ENCODE data around the gene TCL1B.
"Not testable (repeated sequence)": the region's sequence is repeated elsewhere in the genome, so short reads cannot be mapped to it uniquely, and the experiment has no call there.

TCL1B gene

DNA sequence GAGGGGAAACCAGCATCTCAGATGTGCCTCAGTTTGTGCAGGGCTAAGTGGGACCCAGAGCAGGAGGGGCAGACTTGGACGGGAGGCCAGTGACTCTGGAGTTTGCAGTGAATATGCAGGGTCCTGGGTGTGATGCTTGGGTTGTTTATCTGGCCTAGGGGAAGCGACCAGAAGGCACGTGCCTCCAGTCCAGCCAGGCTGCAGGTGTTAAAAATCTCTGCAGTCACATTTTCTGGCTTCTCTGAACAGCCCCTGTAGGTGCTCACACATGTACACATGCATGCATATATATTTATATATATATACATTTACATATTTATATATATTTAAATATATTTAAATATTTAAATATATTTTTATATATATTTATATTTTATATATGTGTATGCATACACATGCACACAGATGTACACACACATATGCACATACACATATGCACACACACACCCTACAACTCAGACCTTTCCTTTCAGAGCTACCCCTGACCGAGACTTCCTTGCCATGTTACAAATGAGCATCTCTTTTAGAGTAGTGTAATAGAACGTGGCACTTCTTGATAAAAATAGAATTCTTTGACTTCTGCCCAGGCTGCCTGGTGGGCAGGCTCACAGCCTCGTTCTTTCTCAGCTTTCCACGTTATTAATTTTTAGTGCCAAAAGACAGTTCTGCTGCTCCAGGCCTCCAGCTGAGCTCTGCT is 26.8 kb upstream of the TCL1B start:
- H3K4me3 ChIP-seq (ENCODE audit: low read length), result no peak overlapping the region
- H3K27ac ChIP-seq (ENCODE audit: low read length), result no peak overlapping the region
- H3K27me3 ChIP-seq (ENCODE audit: control insufficient read depth, insufficient read depth, low read length), result no peaks in the 10 kb centered on the region
- no peak overlapping the region for H3K9ac ChIP-seq (ENCODE audit: low read length)
- H3K36me3 ChIP-seq (ENCODE audit: control insufficient read depth, low read depth, low read length), result no peaks in the 10 kb centered on the region
- H3K4me1 ChIP-seq (ENCODE audit: control insufficient read depth, low read depth, low read length), result peaks cover 18% of the 10 kb centered on the region
- no peaks in the 10 kb centered on the region for H3K9me3 ChIP-seq (ENCODE audit: control insufficient read depth, low read depth, low read length)

DNA sequence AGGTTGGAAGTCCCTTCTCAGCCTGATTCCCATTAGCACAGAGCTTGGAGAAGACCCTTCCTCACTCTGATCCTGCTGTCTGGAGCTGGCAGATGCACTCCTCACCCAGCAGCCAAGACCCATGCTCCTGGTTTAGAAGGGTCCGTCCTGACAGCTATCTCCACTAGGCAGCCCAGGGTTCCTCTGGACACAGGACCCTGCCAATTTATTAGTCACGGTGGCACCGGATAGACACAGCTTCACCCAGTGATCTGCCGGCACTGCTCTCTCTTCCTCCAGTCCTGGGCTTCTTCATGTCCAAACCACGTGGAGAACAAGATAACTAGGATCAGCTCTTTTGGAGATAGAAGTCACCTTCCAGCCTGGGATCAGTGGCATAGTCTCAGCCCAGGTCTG is 26.2 kb upstream of the TCL1B start:
- no peaks in the 10 kb centered on the region for H3K27me3 ChIP-seq (ENCODE audit: control insufficient read depth, insufficient read depth, low read length)
- H3K9me3 ChIP-seq (ENCODE audit: control insufficient read depth, low read depth, low read length), result no peaks in the 10 kb centered on the region
- no peaks in the 10 kb centered on the region for H3K36me3 ChIP-seq (ENCODE audit: control insufficient read depth, low read depth, low read length)
- no peak overlapping the region for H3K27ac ChIP-seq (ENCODE audit: low read length)
- H3K9ac ChIP-seq (ENCODE audit: low read length), result no peak overlapping the region
- H3K4me1 ChIP-seq (ENCODE audit: control insufficient read depth, low read depth, low read length), result peaks cover 18% of the 10 kb centered on the region
- H3K4me3 ChIP-seq (ENCODE audit: low read length), result no peak overlapping the region

DNA sequence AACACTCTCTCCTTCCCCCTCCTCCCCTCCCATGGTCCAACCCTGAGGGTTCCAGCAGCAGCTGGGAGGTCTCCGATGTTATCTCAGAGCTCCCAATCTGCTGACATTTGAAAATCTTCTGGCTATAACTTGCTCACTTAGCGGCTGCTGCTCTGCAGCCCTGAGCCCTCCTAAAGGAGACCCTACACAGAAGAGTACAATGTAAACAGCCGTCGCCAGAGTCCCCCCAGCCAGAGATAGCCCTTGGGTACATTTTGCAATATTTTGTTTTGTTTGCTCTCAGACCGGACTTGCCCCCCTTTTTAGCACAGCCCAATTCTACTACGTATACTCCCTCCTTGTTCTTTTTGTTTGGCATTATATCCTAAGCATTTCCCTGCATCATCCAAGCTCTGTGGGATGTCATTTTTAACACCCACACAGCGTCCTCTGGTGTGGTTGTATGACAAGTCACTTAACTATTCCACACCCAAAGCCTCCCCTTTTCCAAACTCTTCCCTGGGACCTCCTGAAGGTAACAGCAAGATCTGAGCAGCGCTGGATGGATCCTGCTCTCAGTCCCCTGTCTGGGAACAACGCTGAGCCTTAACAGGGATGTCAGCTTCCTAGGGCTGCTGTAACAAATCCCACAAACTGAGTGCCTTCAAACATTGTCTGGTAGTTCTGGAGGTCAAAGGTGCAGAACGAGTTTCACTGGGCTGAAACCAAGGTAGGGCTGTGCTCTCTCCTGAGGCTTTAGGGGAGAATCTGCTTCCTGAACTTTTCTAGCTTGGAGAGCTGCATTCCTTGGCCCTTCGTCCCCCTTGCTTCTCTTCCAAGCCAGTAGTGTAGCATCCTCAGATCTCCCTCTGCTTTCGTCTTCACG is 25.3 kb upstream of the TCL1B start:
- Histone ChIP-seq H3K9me3 (ENCODE audit: control insufficient read depth, low read depth, low read length) (no peaks in the 10 kb centered on the region), H3K9ac (ENCODE audit: low read length) (no peak overlapping the region), H3K27me3 (ENCODE audit: control insufficient read depth, insufficient read depth, low read length) (no peaks in the 10 kb centered on the region), H3K36me3 (ENCODE audit: control insufficient read depth, low read depth, low read length) (no peaks in the 10 kb centered on the region), H3K27ac (ENCODE audit: low read length) (no peak overlapping the region), H3K4me3 (ENCODE audit: low read length) (no peak overlapping the region), H3K4me1 (ENCODE audit: control insufficient read depth, low read depth, low read length) (peaks cover 10% of the 10 kb centered on the region)

DNA sequence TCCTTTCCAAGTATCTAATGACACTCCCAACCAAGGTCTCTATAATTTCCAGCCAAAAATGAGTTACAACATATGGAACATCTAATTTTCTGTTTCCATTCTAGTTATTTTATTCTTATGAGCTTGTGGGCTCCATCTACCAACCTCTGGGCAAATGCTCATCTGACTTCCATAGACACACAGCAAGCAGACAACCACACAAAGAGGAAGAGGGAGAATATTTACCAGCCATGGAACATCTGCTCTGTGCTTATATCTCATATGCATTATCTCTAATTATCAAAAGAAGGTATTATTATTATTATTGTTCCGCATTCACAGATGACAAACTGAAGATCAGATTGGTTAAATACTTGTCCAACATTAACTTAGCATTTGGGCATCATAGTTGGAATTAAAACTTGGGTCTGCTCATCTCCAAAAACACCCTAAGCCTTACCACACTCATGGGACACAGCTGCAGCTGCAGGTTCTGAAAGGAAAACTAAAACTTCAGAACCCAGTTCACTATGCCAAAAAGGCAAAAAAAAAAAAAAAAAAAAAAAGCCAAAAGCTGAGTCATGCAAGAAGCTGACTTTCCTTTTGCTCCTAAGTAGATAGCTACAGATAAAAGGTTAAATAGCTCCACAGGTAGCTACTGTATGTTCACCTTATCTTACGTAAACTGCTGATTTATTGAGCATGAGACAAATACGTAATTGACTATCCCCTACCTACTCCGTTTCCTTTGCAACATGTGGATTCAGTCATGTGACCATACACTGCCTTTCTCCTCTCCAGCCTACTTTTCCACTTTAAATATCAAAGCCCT is 23.6 kb upstream of the TCL1B start:
- Histone ChIP-seq H3K36me3 (ENCODE audit: control insufficient read depth, low read depth, low read length) (no peaks in the 10 kb centered on the region), H3K9me3 (ENCODE audit: control insufficient read depth, low read depth, low read length) (no peaks in the 10 kb centered on the region), H3K27ac (ENCODE audit: low read length) (no peak overlapping the region), H3K9ac (ENCODE audit: low read length) (no peak overlapping the region), H3K4me1 (ENCODE audit: control insufficient read depth, low read depth, low read length) (peaks cover 10% of the 10 kb centered on the region), H3K27me3 (ENCODE audit: control insufficient read depth, insufficient read depth, low read length) (no peaks in the 10 kb centered on the region), H3K4me3 (ENCODE audit: low read length) (no peak overlapping the region)

DNA sequence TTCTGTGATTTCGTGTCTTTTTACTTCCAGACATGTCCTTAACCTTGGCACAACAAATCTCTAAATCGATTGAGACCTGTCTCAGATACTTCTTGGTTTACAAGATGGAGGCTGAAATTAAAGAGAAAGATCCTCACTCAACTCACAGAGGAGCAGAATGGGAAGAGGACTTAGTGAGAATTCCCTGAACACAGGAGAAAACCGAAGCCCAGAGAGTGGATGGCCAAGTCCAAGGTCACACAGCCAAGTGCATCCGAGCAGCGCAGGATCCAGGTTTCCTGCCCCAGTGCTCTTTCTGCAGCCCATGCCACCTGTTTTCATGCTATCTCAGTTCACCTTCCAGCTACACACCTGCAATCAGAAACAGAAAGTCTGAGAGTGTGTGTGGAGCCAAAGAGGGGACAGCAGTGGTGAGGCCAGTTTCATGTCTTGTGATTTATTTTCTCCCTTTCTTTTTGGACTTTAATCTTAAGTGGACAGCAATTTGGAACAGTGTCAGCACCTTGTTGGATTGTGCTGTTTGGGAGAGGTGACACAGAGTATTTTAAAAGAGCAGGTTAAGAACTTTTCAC is 22.9 kb upstream of the TCL1B start:
- Histone ChIP-seq H3K9me3 (ENCODE audit: control insufficient read depth, low read depth, low read length) (no peaks in the 10 kb centered on the region), H3K9ac (ENCODE audit: low read length) (no peak overlapping the region), H3K36me3 (ENCODE audit: control insufficient read depth, low read depth, low read length) (no peaks in the 10 kb centered on the region), H3K4me1 (ENCODE audit: control insufficient read depth, low read depth, low read length) (peaks cover 8% of the 10 kb centered on the region), H3K27ac (ENCODE audit: low read length) (no peak overlapping the region), H3K4me3 (ENCODE audit: low read length) (no peak overlapping the region), H3K27me3 (ENCODE audit: control insufficient read depth, insufficient read depth, low read length) (no peaks in the 10 kb centered on the region)

DNA sequence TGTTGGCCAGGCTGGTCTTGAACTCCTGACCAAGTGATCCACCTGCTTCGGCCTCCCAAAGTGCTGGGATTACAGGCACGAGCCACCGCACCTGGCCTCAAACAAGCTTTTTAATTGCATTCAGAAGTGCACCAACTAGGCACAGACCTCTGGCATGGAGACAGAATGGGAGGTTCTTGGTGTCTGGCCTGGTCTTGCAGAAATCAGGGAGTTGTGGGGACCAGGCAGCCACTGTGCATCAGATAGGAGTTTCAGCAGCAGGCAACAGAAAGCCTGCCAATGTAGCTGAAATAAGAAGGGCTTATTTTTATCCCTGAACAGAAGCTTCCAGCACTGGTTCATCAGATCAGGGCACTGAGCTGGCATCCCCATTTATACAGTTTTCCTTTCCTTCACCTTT is 22.2 kb upstream of the TCL1B start:
- Histone ChIP-seq H3K36me3 (ENCODE audit: control insufficient read depth, low read depth, low read length) (no peaks in the 10 kb centered on the region), H3K4me3 (ENCODE audit: low read length) (no peak overlapping the region), H3K4me1 (ENCODE audit: control insufficient read depth, low read depth, low read length) (peaks cover 8% of the 10 kb centered on the region), H3K27me3 (ENCODE audit: control insufficient read depth, insufficient read depth, low read length) (no peaks in the 10 kb centered on the region), H3K9me3 (ENCODE audit: control insufficient read depth, low read depth, low read length) (no peaks in the 10 kb centered on the region), H3K9ac (ENCODE audit: low read length) (no peak overlapping the region), H3K27ac (ENCODE audit: low read length) (no peak overlapping the region)

DNA sequence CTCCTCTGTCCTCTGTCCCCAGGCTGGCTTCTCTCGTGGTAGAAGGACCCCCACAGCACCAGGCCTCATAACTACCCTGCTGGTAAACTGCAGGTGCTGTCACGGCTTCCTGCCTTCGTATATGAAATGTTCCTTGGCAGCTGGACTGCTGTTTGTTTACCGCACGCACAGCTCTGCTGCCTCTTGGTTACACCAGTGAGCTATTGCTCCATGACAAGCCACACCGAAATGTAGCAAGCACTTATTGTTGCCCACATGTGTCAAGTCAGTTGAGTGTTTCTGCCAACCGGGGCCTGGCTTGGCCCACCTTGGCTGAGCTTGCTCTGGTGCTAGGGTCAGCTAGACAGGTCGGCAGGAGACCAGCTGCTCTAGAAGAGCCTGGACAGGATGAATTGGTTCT is 21.7 kb upstream of the TCL1B start:
- H3K27ac ChIP-seq (ENCODE audit: low read length), result no peak overlapping the region
- H3K9me3 ChIP-seq (ENCODE audit: control insufficient read depth, low read depth, low read length), result no peaks in the 10 kb centered on the region
- H3K4me3 ChIP-seq (ENCODE audit: low read length), result no peak overlapping the region
- peaks cover 8% of the 10 kb centered on the region for H3K4me1 ChIP-seq (ENCODE audit: control insufficient read depth, low read depth, low read length)
- no peak overlapping the region for H3K9ac ChIP-seq (ENCODE audit: low read length)
- no peaks in the 10 kb centered on the region for H3K27me3 ChIP-seq (ENCODE audit: control insufficient read depth, insufficient read depth, low read length)
- H3K36me3 ChIP-seq (ENCODE audit: control insufficient read depth, low read depth, low read length), result no peaks in the 10 kb centered on the region

DNA sequence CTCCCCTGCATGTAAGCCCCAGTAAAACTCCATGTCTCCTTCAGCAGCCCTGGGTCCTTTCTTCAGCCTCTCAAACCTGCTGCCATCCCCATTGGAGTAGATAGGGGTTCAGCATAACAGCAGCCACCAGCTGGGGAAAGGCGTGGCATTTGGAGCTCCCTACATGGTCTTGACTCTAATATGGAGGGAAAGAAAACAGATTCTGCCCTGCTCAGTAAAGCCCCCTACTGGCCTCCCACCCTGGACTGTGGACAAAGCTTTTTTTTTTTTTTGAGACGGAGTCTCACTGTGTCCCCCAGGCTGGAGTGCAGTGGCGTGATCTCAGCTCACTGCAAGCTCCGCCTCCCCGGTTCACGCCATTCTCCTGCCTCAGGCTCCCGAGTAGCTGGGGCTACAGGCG is 20.7 kb upstream of the TCL1B start:
- not testable (repeated sequence) for H3K27ac ChIP-seq (ENCODE audit: low read length); H3K4me3 ChIP-seq (ENCODE audit: low read length); H3K9me3 ChIP-seq (ENCODE audit: control insufficient read depth, low read depth, low read length); H3K27me3 ChIP-seq (ENCODE audit: control insufficient read depth, insufficient read depth, low read length); H3K4me1 ChIP-seq (ENCODE audit: control insufficient read depth, low read depth, low read length); H3K9ac ChIP-seq (ENCODE audit: low read length); H3K36me3 ChIP-seq (ENCODE audit: control insufficient read depth, low read depth, low read length)

DNA sequence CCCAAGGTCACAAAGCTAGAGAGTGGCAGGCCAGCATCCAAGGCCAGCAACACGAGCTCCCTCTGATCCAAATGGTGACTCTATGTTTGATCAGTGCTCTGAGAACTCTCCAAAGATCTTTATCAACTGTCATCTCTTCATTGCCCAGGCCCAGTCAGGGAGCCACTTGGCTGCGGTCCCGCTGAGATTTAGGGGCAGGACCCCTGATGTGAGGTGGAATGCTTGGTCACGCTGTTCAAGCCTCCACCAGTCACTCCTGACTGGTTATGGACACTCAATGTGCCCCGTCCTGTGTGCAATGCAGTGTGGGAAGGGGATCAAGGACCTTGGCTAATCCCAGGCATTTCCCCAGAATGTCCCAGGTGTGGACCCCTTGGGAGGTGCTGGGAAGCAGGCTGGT is 19.8 kb upstream of the TCL1B start:
- Histone ChIP-seq H3K4me1 (ENCODE audit: control insufficient read depth, low read depth, low read length) (peaks cover 8% of the 10 kb centered on the region), H3K27me3 (ENCODE audit: control insufficient read depth, insufficient read depth, low read length) (no peaks in the 10 kb centered on the region), H3K36me3 (ENCODE audit: control insufficient read depth, low read depth, low read length) (no peaks in the 10 kb centered on the region), H3K27ac (ENCODE audit: low read length) (no peak overlapping the region), H3K9ac (ENCODE audit: low read length) (no peak overlapping the region), H3K9me3 (ENCODE audit: control insufficient read depth, low read depth, low read length) (no peaks in the 10 kb centered on the region), H3K4me3 (ENCODE audit: low read length) (no peak overlapping the region)

DNA sequence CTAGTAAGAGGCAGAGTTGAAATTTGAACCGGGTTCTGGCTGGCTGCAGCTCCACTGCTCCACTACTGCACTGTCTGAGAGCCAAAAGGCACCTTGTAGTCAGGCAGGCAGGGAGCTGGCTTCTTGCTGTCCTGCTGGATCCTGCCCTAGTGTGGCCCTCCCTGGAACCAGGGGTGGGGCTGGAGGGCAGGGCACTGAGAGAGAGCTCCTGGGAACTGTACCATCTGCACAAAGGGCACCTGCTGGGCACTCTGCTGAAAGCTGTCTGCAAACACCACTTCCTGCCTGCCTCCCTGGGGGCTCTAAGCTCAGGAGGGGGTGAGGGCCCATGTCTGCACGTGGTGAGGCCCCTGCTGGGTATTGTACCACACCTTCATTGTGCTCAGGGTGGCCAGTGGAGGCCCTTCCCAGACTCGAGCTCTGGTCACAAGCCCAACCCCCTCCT is 19.0 kb upstream of the TCL1B start:
- H3K9me3 ChIP-seq (ENCODE audit: control insufficient read depth, low read depth, low read length), result no peaks in the 10 kb centered on the region
- no peak overlapping the region for H3K9ac ChIP-seq (ENCODE audit: low read length)
- no peak overlapping the region for H3K27ac ChIP-seq (ENCODE audit: low read length)
- H3K27me3 ChIP-seq (ENCODE audit: control insufficient read depth, insufficient read depth, low read length), result no peaks in the 10 kb centered on the region
- H3K4me3 ChIP-seq (ENCODE audit: low read length), result no peak overlapping the region
- H3K4me1 ChIP-seq (ENCODE audit: control insufficient read depth, low read depth, low read length), result peaks cover 8% of the 10 kb centered on the region
- no peaks in the 10 kb centered on the region for H3K36me3 ChIP-seq (ENCODE audit: control insufficient read depth, low read depth, low read length)

DNA sequence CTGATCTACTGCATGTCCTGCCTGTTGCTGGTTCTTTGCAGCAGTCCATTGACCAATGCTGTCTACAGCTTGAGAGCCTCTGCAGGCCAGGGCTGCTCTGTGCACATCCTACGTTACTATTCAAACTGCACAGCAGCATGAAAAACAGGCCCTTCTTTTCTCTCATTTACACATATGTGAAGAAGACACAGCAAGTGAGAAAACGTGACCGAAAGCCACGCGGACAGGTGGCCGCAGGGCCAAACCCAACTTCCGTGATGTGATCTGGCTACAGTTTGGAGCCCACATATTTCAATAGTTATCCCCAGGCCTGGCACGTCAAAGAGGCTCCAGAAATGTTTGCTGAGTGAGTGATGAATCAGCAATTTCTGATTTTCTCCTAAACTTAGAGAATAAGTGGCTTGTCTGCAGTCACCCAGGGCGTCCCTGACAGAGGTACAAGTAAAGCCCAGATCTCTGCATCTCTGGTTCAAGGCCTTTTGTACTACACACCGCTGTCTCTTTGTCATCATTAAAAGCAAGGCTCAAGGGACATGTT is 17.9 kb upstream of the TCL1B start:
- no peak overlapping the region for H3K4me3 ChIP-seq (ENCODE audit: low read length)
- no peaks in the 10 kb centered on the region for H3K27me3 ChIP-seq (ENCODE audit: control insufficient read depth, insufficient read depth, low read length)
- H3K36me3 ChIP-seq (ENCODE audit: control insufficient read depth, low read depth, low read length), result no peaks in the 10 kb centered on the region
- no peak overlapping the region for H3K27ac ChIP-seq (ENCODE audit: low read length)
- H3K4me1 ChIP-seq (ENCODE audit: control insufficient read depth, low read depth, low read length), result peaks cover 5% of the 10 kb centered on the region
- H3K9ac ChIP-seq (ENCODE audit: low read length), result no peak overlapping the region
- H3K9me3 ChIP-seq (ENCODE audit: control insufficient read depth, low read depth, low read length), result no peaks in the 10 kb centered on the region
